Measurements from ENCODE around the gene ZC3H7A. TPM values are rescaled to one million over a fixed set of nuclear protein-coding genes. Genes with fewer than 3 reads are reported as not detected.
A peak's percentile ranks its signal among the peaks of the same experiment; 100 is the strongest.

ZC3H7A gene
- total RNA-seq, 4 donors from 2014 or later, result 16.6 to 34.1 (median 30.2) TPM

DNA sequence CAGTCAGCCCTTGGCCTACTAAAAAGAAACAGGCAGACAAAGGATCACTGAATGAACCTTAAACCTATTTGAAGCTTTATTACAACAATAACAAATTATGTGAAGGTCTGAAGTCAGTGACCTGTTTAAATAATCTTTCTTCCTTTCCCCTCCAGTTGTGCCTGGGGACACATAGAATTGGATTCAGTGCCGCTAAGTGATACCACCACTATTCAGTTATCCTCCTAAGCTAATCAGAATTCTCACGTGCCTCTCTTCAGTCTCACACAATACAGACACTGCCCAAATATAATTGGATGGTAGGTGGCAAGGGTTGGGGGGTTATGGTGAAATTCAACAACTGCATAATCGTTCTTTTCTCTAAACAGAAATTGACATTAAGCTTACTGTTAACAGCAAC lies 65.8 kb downstream of the ZC3H7A start:
- intact Hi-C loops (cut with DNase I), result no loop called here
- H3K9me3 ChIP-seq, result no peaks in the 10 kb centered on the region
- H3K4me3 ChIP-seq, result no peak overlapping the region
- DNase-seq, result no peak
- no peak for TF ChIP-seq POLR2A (IDR thresholded peaks at IDR 0.05)
- TF ChIP-seq, protein P1, sequence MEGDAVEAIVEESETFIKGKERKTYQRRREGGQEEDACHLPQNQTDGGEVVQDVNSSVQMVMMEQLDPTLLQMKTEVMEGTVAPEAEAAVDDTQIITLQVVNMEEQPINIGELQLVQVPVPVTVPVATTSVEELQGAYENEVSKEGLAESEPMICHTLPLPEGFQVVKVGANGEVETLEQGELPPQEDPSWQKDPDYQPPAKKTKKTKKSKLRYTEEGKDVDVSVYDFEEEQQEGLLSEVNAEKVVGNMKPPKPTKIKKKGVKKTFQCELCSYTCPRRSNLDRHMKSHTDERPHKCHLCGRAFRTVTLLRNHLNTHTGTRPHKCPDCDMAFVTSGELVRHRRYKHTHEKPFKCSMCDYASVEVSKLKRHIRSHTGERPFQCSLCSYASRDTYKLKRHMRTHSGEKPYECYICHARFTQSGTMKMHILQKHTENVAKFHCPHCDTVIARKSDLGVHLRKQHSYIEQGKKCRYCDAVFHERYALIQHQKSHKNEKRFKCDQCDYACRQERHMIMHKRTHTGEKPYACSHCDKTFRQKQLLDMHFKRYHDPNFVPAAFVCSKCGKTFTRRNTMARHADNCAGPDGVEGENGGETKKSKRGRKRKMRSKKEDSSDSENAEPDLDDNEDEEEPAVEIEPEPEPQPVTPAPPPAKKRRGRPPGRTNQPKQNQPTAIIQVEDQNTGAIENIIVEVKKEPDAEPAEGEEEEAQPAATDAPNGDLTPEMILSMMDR (IDR thresholded peaks at IDR 0.05), result no peak
- no peaks in the 10 kb centered on the region for H3K27me3 ChIP-seq
- peaks cover 0 to 9% (median 0%) of the 10 kb centered on the region in 3 donors for H3K4me1 ChIP-seq
- WGBS, 2 donors, result 73 to 77% methylated on average over 3 of the region's 3 CpGs
- H3K27ac ChIP-seq, result no peak overlapping the region
- H3K36me3 ChIP-seq, result peaks cover 17 to 99% (median 22%) of the 10 kb centered on the region in 3 donors

GRCh38 chr16:11729787-11730186 lies 67.3 kb downstream of the ZC3H7A start:
- Histone ChIP-seq H3K27me3 (no peaks in the 10 kb centered on the region), H3K27ac (no peak overlapping the region), H3K4me1 (peaks cover 0 to 6% (median 0%) of the 10 kb centered on the region in 3 donors), H3K36me3 (peaks cover 15 to 99% (median 19%) of the 10 kb centered on the region in 3 donors), H3K9me3 (no peaks in the 10 kb centered on the region), H3K4me3 (no peak overlapping the region)
- 93 to 100% methylated on average over 3 of the region's 3 CpGs for WGBS, 2 donors
- TF ChIP-seq POLR2A (IDR thresholded peaks at IDR 0.05), result no peak
- TF ChIP-seq, protein P1 (IDR thresholded peaks at IDR 0.05), result no peak
- intact Hi-C loops (cut with DNase I), result no loop called here
- DNase-seq, result no peak

DNA sequence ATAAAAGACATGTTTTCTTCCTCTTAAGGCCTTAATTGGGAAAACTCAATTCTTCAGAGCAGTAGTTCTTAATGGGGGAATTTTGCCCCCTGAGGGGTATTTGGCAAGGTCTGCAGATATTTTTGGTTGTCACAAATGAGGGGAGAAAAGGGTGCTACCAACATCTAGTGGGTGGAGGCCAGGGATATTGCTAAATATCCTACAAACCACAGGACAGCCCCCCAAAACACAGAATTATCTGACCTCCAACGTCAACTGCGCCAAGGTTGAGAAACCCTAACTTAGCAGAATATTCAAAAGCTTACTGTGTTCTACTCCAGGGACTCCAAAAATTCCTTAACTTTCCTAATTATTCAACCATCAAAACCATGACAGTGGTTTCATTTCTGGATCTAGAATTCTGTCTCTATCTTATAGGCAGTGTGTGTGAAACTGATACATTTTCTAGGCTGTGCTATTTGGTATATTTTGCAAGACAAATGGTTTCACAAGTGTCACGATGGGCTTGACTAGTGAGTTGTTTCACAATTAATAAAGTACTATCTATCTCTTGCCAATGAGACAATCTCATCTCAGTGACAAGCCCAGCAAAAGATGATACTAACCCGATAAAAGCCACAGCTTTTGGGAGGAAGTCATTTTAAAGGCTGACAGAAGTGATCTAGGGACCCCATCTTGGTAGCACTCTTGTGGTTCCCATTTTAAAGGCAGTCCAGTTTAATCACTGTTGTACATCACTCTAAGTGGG lies 69.1 kb downstream of the ZC3H7A start:
- Histone ChIP-seq H3K27ac (peak overlapping the region in 1 of 4 donors; percentile 23), H3K4me3 (no peak overlapping the region), H3K9me3 (no peaks in the 10 kb centered on the region), H3K27me3 (no peaks in the 10 kb centered on the region), H3K4me1 (no peaks in the 10 kb centered on the region), H3K36me3 (peaks cover 11 to 99% (median 15%) of the 10 kb centered on the region in 3 donors)
- no peak for TF ChIP-seq POLR2A (IDR thresholded peaks at IDR 0.05)
- TF ChIP-seq, protein P1 (IDR thresholded peaks at IDR 0.05), result no peak
- intact Hi-C loops (cut with DNase I), result no loop called here
- 76 to 84% methylated on average over 4 of the region's 4 CpGs for WGBS, 2 donors
- DNase-seq, result no peak

GRCh38 chr16:11726008-11726407 lies 71.0 kb downstream of the ZC3H7A start:
- no peaks in the 10 kb centered on the region for H3K27me3 ChIP-seq
- H3K27ac ChIP-seq, result no peak overlapping the region
- no peak overlapping the region for H3K4me3 ChIP-seq
- no peak for DNase-seq
- peaks cover 13 to 99% (median 13%) of the 10 kb centered on the region in 3 donors for H3K36me3 ChIP-seq
- 90 to 93% methylated on average over 7 to 8 of the region's 8 CpGs for whole genome bisulfite sequencing, 2 donors
- TF ChIP-seq, protein P1 (IDR thresholded peaks at IDR 0.05), result no peak
- TF ChIP-seq POLR2A (IDR thresholded peaks at IDR 0.05), result no peak
- H3K9me3 ChIP-seq, result no peaks in the 10 kb centered on the region
- intact Hi-C loops (cut with DNase I), result no loop called here
- H3K4me1 ChIP-seq, result no peaks in the 10 kb centered on the region

DNA sequence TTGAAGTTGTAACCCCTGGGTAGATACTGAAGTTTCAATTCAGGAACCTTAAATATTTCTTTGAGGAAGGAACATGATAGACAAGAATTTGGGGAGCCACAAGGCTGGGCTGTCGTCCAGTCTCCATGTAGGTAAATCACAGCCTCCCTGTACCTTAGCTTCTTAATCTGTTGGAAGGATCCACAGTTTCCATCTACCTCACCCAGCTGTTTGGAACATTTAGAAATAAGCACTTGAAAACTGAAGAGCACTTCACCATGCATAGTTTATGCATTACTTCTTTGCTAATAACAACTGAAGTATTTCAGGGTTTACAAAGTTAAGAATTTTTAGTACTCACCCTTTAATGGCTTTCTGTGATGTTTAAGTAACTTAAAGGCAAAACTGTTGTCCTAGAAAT lies 71.6 kb downstream of the ZC3H7A start:
- TF ChIP-seq, protein P1 (IDR thresholded peaks at IDR 0.05), result no peak
- no peak for TF ChIP-seq POLR2A (IDR thresholded peaks at IDR 0.05)
- H3K36me3 ChIP-seq, result peaks cover 15 to 99% (median 17%) of the 10 kb centered on the region in 3 donors
- no peaks in the 10 kb centered on the region for H3K9me3 ChIP-seq
- H3K27ac ChIP-seq, result no peak overlapping the region
- intact Hi-C loops (cut with DNase I), result no loop called here
- H3K4me3 ChIP-seq, result no peak overlapping the region
- no peaks in the 10 kb centered on the region for H3K27me3 ChIP-seq
- no peak for DNase-seq
- no peaks in the 10 kb centered on the region for H3K4me1 ChIP-seq
- WGBS, 2 donors, result 74 to 86% methylated on average over 1 of the region's 1 CpG

Data from esophagus squamous epithelium (tissue), 5 donors.